ENCODE measurements around the gene CDH4.

CDH4 gene

DNA sequence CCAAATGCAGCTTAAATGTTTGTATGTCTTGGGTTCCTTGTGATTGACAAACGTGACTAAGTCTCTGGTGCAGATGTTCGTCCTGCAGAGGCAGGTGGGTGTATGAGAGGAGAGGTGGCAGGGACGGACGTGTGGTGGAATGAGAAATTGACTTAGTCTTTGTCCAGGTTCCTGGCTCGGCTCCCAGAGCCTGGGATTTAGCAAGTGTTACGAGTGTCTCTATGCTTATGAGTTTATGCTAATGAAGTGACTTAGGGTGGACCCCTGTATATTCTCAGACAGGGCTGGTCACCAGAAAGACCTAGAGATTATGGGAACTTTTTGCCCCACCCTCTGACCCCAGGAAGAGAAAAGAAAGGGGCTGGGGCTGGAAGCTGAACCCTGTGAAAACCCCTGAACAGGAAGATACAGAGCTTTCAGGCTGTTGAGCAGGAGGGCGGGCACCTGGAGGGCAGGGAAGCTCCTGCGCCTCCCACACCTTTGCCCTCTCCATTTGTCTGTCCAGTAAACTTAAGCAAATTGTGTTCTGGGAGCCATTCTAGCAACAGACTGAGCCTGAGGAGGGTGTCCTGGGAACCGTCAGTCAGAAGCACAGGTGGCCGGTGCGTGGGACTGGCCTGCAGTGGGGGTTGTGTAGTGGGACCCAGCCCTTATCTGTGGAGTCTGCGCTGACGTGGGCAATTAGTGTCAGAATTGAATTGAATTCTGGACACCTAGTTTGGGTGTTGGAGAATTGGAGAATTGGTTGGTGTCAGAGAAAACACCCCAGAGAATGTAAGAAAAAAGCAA, 362.1 kb downstream of the CDH4 start:
- DNase-seq: no peak

DNA sequence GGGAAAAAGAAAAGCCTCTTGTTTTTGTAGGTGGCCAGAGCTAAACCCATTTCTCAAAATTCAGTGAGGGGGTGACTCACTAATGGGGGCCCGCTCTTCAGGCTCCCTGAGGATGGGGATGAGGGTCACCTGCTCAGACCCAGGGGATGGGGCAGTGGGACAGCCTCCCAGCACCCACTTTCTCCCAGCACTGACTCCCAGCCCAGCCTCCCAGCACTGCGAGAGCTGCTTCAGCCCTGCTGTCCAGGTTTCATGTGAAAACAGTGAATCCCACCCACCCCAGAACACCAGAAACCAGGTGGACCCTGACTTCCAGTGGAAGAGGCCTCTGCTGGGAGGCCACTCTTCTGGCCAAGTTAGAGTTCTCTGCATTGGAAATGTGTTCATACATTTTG, 362.6 kb downstream of the CDH4 start:
- DNase-seq: no peak

DNA sequence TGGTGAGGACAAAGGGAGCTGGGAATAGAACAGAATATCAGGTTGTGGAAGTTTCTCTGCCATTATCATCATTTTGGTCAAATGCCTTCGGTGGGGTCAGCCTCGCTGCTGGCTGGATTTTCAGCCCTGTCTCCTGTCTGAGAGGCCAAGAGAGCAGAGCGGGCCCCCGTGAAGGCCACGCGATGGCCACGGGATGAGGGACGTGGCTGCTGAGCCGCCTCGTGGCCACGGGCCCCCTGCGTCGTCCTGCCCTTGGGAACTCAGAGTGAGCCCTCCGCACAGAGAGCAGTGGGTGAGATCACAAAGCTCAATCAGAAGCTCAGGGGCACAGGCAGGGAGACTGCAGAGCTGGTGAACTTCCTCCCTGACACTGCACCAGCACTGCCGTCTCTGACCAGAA, 363.7 kb downstream of the CDH4 start:
- DNase-seq: no peak

DNA sequence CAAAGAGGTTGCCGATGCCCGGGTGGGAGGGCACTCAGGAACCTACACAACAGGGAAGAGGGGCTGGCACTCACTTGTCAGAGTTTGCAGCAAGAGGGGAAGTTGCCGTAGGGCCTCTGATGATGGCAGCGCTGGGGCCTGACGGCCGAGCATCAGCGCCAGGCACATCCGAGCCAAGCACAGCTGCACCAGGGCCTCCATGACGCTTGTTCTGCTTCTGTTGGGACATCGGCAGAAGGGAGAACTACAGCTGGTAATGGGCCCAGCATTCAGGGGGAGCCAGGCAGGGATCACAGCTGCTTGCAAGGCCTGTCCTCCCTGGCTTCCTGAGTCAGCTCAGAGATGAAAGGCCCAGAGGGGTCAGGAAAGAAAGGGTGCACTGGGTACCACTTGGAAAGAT, 367.7 kb downstream of the CDH4 start:
- no peak for DNase-seq

DNA sequence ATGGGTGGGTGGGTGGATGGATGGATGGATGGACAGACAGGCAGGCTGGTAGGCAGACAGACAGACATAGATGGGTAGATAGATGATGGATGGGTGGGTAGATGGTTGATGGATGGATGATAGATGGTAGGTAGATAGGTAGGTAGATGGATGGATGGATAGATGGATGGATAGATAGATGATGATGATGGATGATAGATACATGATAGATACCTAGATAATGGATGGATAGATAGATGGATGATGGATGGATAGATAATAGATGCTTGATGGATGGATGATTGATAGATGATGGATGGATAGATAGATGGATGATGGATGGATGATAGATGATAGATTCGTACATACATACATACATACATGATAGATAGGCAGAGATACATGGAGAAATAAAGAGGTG, 368.1 kb downstream of the CDH4 start:
- no peak for DNase-seq

DNA sequence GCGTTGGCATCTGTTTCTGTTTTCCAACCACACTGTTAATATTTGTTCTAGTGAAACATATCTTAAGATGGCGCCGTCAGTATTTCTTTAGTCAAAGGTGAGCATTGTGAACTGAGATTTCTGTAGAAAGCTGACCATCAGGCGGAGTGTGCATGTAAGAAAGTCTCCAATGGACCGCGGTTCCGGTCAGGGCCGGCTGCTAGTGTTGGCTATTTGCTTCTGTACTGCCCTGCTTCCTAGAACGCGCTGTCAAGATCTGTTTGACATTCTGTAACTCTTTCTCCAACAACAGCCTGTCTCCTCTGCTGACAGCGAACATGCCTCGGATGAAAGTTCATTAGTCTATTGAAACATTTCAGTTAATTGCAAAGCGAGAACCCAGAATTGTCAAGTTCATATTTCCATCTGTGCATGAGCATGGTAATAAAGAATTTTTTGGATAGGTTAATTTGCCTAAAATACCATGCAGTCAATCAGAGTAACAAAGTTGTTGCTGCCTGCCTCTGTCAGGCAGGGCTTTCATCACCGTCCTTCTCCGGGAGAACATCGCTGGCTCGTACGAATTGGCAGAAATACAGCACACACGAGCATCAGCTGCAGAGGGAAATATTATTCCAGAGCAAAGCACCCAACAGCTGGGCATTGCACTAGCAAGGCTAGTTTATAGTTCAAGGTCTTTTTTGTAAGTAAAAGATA, 369.1 kb downstream of the CDH4 start:
- no peak for DNase-seq

DNA sequence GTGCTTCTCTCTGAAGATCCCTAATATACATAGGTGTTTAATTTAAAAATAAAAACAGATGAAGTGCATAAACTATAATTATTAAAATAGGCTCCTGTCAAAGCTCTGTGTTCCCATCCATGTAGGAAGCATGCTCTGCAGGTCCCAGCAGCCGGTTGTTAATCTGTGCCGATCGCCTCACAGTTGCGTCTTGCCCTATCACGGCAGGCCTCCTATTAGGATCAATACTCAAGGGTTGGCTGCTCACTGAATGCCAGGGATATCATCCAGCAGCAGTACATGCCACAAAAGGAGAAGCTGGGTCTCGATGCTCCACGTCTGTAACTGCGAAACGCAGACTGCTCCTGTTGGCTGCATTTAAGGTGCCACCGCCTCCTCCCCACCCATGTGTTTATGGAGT, 369.8 kb downstream of the CDH4 start:
- no peak for DNase-seq

DNA sequence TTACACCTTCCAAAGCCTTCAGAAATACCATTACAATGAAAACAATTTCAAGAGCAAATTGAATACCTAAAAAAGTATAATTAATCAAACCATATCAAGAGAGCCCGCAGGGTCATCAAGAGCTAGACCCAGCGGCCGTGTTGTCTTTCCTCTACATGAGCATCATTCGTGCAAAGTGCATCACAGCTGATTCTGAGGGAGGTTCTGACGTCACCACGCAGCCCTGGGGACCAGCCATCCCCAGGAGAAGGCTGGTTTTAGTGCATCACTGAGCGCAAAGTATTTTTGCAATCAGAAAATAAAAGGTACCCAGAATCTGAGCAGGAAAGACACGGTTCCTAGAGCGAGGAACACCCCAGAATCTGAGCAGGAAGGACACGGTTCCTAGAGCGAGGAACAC, 371.4 kb downstream of the CDH4 start:
- DNase-seq: no peak

DNA sequence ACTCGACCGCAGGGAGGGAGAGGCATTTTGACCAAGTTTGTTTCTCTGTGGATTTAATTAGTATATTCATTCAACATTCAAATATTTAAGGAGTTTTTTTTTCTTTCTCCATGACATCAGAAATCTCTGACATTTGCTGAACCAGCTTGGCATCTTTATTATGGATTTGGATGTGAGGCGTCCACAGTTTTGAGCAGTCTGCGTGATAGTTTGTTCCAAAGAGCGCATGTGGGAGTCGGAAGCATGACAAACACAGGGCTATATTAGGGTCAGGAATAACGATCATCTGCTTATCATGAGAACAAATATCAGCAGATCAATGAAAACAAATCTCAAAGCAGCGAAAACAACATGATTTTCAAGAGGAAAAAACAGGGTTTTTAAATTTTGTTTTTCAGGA, 373.2 kb downstream of the CDH4 start:
- DNase-seq: no peak

DNA sequence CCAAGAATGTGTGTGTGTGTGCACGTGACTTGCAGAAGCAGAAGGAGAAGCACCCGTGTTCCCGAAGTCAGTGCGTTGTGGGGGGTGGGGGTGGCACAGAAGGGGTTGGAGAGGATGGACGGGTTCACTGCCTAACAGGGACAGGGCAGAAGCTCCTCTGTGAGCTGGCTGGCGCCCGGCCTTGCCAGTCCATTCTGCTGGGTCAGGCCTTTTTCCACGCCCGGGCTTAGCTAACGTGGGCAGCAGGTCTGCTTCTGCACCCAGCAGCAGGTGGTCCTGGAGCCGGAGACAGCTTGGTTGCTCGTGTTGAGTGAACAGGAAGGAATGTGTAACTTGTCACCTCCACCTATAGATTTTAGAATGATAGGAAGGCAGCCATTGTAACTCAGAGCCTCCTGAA, 374.4 kb downstream of the CDH4 start:
- no peak for DNase-seq

DNA sequence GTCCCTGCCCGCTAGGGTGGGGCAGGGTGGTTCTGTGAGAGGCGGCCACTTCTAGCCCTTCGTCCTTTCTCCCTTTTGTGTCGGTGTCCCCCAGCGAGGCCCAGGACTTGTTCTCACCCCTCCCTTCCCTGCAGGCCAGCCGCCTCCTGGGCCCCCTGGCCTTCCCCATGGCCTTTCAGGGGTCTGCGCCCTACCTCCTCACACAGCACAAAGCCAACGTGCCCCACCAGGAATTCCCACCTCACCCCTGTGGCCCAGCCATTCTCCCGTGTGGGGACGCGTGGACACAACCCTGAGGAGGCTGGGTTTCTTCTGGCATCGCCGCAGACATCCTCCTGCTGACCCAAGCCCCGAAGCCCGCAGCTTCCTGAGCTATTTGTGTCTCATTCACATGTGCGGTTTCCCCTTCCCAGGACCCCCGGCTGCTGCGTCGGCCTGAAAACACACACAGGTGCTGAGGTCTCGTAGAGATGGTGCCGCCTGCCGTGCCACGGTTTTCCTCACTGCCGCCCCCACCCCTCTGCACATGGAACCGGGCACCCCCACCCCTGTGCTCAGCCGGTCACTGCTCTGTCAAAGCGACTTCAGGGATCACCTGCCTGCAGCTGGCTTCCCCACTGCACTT, 375.8 kb downstream of the CDH4 start:
- DNase-seq: no peak

DNA sequence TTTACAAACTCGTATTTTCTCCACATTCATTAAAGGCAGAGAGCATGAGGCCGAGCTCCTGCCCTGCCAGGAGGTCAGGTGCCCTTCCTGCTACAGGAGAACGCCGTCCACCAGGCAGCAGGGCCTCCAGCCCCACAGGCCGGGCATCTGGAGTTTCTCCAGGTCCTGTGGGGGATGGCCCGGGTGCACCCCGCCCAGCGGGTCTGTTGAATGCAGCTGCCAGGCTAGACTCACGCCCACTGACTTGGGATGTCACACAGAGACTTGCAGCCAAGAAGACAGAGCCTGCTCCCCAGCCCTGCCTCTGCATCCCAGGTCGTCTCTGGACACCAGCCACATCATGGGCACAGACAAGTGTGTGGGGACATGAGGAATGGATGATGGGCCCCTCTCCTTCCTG, 376.4 kb downstream of the CDH4 start:
- DNase-seq: no peak

DNA sequence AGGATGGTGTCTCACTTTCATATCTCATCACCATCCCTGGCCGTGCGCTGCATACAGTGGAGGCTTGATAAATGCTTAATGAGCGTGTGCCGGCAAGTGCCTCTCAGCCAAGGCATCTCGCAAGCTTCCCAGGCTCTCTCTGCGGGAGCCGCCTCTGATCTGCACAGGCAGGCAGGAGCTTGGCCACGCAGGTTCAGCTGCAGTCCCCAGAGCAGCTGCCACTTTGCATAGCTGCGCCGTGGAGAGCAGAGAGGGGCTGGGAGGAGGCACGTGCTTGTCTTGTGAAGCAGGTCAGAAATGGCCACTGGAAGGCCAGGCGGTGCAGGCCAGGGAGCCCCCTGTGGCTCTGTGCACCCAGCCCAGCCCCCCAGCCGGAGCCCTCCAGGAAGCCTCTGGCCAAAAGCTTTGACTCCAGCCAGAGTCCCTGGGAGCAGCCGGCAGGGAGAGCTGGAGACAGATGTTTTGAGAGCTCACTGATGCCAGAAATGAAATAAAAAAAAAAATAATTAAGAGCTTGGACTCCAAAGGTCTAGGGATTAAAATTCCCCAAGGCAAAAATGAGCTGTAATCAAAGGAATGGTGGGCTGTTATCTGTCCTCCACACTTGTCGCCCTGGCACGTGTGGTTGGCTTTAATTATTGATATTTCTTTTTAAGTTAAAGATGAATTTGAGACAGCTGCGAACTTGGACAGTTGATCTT, 377.0 kb downstream of the CDH4 start:
- DNase-seq: no peak

DNA sequence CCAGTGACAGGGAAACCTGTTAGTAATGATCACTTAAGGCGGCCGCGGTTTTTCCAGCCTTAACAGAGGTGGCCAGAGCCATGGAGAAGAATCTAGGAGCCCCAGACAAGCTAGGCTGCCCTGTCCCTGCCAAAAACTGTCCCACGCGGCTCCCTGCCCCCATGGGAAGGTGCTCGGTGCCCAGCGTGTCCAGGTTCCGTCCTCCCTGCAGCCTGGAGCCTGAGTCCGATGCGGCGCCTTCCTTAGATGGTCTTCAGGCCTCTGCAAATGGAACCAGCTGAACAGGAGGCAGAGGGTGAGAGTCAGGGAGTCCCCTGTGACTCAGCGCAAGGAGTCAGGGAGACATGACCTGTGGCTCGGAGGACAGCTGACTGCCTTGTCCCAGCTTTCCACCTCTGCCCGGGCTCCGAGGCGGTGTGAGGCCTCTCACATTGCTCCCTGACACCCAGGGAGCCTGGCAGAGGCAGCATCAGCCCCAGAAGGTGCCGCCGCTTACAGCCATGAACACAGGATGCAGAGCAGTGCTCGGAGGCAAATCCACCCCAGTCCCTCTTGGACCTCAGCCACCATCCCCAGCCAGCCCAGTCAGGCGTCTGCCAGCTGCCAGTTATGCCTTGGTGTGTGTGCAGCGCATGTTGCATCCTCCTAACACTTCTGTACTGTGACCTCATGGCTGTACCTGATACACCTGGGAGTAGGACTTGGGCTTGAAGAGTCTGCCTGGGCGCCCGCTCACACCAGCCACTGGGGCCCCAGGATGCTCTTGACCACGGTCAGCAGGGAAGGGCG, 377.7 kb downstream of the CDH4 start:
- DNase-seq: no peak

DNA sequence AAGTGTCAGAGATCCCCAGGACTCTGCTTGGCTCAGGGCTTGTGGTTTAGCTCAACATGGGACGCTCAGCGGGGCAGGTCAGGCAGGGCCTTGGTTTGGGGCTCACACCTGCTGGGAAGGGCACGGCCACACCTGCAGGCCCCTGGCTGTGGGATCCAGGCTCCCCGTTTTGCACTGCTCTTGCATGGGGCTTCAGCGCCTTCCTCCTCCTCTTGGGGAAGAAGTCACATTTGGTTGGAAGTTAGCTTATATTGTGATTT, 378.3 kb downstream of the CDH4 start:
- DNase-seq: no peak

DNA sequence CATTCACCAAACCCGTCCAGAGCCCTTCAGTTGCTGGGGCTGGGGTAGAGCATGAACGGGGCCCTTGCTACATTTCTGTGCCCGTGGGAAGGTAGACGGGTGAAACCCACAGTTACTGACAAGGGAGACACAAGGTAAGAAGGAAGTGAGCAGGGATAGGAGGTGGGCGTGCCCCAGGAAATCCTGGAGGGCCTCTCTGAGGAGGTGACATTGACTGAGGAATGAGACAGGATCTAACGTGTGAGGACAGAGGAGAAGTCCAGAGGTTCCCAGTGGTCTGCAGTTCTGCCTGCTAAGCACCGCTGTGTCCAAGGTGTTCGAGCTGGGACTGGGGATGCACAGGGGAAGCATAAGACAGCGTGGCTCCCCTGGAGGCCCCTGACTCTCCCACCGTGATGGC, 378.8 kb downstream of the CDH4 start:
- DNase-seq: no peak

DNA sequence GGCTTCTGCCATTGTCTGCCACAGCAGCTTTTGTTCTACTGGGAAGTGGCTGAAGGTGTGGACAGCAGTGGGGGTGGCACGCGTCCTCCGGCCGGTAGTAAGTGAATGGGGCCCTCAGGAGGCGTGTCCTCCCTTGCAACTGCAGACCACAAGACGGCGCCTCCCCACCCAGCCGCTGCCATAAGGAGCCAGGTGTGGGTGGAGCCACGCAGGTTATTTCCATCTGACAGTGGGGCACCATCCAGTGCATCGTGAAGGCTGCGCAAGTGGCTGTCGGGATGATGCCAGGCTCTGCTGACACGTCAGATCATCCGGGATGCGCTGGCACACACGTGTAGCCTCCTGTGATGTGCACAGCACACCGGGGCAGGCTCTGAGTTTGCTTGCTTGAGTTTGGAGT, 379.7 kb downstream of the CDH4 start:
- no peak for DNase-seq

DNA sequence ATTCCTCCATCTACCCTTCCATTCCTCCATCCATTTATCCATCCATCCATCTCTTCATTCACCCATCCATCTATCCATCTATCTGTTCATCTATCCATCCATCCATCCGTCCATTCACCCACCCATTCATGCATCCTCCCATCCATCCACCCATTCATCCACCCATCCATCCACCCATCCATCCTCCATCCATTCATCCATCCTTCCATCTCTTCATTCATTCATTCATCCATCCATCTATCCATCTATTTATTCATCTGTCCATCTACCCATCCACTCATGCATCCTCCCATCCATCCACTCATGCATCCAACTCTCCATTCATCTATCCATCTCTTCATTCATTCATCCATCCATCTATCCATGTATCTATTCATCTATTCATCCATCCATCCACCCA, 380.9 kb downstream of the CDH4 start:
- no peak for DNase-seq

DNA sequence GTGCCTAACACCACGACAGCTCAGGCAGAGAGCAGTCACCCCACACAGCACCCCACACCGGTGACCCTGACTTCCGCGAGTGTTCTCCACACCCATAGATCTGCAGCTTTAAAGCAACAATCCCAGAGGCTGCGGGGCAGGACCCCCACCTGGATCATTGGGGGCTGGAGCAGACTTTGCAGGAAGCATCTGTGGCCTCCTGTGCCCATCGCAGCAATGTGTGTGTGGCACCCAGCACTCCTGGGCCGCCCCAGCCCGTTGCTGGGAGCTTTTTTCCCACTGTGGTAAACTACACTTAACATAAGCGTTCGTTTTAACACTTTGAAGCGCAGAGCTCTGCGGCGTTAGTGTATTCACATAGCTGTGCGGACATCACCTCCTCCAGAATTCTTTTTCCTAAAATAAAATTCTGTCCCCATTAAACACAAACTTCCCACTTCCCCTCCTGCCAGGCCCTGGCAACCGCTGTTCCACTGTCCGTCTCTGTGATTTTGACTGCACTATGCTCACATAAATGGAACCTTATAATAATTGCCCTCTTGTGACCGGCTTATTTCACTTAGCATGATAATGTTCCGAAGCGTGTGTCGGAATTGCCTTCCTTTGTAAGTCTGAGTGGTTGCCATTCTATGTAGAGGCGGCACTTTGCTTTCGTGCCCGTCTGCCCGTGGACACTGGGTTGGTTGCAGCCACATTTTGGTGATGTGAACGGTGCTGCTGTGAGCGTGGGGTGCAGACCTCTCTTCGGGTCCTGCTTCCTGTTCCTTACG, 382.5 kb downstream of the CDH4 start:
- DNase-seq: no peak

DNA sequence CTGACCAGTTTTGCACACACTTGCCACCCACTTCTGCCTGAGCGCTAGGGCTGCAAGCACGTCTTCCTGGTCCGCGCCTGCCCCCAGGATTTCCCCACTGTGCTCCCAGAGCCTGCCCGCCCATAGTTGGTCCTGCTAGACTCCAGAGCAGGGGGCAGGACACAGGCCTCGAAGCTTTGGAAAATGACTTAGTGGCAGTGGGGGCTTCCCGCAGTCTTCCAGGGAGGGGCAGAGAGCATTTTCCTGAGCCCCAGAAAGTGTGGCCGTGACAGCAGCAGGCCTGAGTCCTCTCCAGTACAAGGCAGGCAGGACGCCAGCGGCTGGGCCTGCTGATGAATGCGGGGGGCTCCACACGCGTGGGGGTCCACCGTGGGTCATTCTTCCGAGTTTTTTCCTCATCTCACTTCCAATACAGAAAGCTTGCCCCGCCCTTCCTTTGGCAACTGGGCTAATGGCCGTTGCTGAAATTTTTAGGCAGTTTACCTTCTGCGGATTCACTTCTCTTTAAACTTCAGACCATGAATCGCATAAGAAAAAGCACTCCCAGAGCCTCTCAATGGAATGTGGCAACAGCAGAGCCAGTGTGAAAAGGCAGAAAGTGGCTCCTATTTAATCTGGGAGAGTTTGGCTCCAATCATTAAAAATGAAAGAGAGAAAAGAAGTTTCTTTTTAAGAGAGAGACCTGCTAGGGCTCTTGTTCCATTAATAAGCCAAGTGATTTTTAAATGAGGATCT, 383.8 kb downstream of the CDH4 start:
- DNase-seq: no peak

DNA sequence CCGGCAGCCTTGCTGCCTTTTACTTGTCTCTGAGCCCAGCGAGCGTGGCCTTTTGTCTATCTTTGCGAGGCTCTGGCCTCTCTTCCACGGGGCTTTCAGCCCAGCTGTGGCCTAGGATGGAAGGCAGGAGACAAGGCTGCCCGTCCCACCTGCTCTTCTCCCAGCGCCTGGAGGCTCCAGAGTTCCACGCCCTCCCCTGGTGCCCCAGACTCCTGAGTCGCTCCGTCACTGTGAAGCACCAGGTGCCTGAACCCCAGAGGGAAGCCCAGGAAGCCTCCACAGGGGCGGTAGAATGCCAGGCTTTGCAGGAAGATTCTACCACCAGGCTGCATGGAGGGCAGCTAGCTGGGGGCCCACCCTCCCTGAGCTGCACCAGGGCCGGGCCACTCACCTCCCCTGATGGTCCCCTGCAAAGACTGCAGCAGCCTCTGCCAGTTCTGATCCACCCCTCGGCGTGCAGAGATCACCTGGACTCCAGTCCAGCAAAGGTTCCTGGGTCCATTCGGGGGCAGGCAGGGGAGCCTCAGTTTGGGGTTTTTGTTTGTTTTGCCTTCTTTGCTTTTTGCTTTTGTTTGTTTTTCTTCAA, 384.6 kb downstream of the CDH4 start:
- no peak for DNase-seq
